Stimulated activated naive CD8-positive, alpha-beta T cell treated with anti-CD3 and anti-CD28 coated beads, Interleukin-15, amount 100 ng/mL, for 72 hours (primary cell): ENCODE measurements around the gene MUC6.

Experiments used
- ATAC-seq: fragments of 150-1000 bp; cut with Tn5 transposase; 2 replicates; pipeline ENCODE4 v1.10.0; 2021; ENCODE audit warnings: mild to moderate bottlenecking, moderate library complexity
- DNase-seq, 2 donors: peaks; one replicate each; pipeline ENCODE4 v3.0.0; 2021 to 2022
- H3K27ac Mint-ChIP-seq, 2 donors: one replicate each; pipeline ENCODE4 v1.8.0; 2022; ENCODE audit warnings: mild to moderate bottlenecking in 2 of 2, mixed read lengths in 2 of 2, moderate library complexity in 2 of 2
- H3K27me3 Mint-ChIP-seq: one replicate; pipeline ENCODE4 v1.8.0; 2022; ENCODE audit warnings: mixed read lengths
- H3K4me1 Mint-ChIP-seq: one replicate; pipeline ENCODE4 v1.8.0; 2022; ENCODE audit warnings: mild to moderate bottlenecking, mixed read lengths
- H3K4me3 Mint-ChIP-seq, 2 donors: one replicate each; pipeline ENCODE4 v1.8.0; 2022; ENCODE audit warnings: mild to moderate bottlenecking in 2 of 2, mixed read lengths in 2 of 2, moderate library complexity in 1 of 2
- H3K9me3 Mint-ChIP-seq, 2 donors: one replicate each; pipeline ENCODE4 v1.8.0; 2022; ENCODE audit warnings: mixed read lengths in 2 of 2

MUC6 gene

DNA sequence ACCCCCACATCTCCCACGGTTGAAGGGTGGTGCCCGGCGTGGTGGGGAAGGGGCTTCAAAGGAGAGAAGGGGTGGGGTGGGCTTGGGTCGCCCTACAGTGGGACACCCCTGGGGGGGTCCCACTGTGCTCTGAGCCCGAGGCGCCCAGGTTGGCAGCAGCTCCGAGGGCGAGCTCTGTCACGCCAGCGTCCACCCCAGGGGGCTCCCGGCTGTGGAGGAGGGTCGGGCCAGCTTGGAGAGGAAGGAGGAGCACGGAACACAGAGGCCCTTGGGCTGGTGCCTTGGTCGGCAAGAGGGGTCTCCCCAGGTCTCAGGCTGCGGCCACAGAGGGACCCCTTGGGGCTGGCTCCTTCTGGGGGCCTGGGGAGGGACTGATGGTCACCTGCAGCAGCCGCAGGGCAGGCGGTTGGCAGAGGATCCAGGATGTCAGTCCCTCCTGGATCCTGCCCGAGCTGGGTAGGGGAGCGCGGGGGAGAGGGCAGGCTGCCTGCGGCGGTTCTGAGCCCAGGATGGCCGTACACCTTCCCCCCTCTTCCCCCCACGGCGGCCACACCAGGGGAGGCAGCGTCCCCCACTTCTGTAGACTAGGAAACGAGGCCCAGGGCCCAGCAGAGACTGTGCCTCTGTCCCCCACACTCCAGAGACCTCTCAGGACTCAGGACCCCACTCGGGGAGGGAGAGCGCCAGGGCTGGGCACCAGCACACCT is 788 bp downstream of the MUC6 start:
- no peaks in the 10 kb centered on the region for H3K4me1 Mint-ChIP-seq
- H3K27ac Mint-ChIP-seq: no peak overlapping the region
- no peak for DNase-seq
- H3K27me3 Mint-ChIP-seq: no peaks in the 10 kb centered on the region
- peaks cover 0 to 7% of the 10 kb centered on the region in 2 donors for H3K9me3 Mint-ChIP-seq
- peak; percentile 18 for ATAC-seq
- no peak overlapping the region for H3K4me3 Mint-ChIP-seq

DNA sequence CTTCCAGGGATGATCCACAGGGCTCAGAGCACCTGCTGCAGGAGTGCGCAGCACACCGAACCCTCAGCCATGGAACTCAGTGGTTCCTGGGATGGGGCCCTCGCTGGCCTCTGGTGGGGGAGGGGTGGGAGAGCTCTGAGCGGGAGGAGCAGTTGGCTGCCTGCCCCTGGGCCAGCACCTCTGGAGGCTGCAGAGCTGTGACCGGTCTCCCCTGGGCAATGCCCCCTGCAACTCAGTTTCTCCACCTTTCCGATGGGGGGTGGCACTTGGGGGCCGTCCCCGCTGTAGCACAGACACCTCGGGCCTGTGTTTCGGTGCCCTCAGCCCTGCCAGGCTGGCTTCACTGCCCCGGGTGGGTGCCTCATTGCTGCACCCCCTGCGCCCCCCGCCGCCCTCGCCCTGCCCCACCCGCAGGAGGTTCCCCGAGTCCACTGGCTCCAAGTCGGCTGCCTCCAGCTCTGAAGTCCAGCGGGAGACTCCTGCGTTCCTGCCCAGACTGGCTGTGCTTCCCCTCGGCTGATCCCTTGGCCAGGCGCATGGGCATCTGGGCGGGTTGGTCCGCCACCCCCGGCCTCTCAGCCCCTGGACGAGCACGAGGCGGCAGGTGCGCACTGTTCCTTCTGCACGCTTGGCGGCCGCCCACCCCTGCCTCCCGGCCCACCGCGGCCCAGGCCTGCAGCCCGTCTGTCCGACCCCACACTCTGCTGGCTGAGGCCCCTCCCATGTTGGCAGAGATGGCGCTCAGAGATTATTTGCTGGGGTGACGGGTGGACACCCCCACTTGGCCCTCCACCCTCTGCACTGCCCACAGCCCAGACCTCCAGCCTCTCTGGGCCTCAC is 1.8 kb downstream of the MUC6 start:
- H3K4me1 Mint-ChIP-seq: no peaks in the 10 kb centered on the region
- peaks cover 0 to 7% of the 10 kb centered on the region in 2 donors for H3K9me3 Mint-ChIP-seq
- peak overlapping the region in 1 of 2 donors; percentile 5 for H3K27ac Mint-ChIP-seq
- no peaks in the 10 kb centered on the region for H3K27me3 Mint-ChIP-seq
- H3K4me3 Mint-ChIP-seq: no peak overlapping the region
- no peak for DNase-seq
- peak; percentile 2 for ATAC-seq

DNA sequence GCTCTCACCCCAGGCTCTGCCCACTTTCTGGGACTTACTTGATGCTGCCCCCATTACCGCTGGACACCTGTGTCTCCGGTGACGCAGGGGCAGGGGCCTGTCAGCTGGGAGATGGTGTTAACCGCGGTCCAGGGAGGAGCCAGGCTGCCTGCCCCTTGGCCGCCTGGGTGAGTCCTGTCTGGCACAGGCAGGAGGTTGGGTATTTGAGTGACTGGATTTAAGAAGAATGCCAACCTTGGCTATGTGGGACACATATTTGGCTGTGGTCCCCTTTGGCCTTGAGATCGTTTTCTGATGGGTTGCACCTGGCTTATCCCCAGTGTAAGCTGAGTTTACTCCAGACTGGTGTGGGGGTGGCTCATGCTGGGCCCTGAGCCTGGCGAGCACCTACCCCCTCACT is 2.5 kb downstream of the MUC6 start:
- no peak for DNase-seq
- H3K27ac Mint-ChIP-seq: peak overlapping the region in 1 of 2 donors; percentile 5
- peaks cover 0 to 7% of the 10 kb centered on the region in 2 donors for H3K9me3 Mint-ChIP-seq
- H3K4me3 Mint-ChIP-seq: no peak overlapping the region
- ATAC-seq: no peak
- no peaks in the 10 kb centered on the region for H3K4me1 Mint-ChIP-seq
- H3K27me3 Mint-ChIP-seq: no peaks in the 10 kb centered on the region

DNA sequence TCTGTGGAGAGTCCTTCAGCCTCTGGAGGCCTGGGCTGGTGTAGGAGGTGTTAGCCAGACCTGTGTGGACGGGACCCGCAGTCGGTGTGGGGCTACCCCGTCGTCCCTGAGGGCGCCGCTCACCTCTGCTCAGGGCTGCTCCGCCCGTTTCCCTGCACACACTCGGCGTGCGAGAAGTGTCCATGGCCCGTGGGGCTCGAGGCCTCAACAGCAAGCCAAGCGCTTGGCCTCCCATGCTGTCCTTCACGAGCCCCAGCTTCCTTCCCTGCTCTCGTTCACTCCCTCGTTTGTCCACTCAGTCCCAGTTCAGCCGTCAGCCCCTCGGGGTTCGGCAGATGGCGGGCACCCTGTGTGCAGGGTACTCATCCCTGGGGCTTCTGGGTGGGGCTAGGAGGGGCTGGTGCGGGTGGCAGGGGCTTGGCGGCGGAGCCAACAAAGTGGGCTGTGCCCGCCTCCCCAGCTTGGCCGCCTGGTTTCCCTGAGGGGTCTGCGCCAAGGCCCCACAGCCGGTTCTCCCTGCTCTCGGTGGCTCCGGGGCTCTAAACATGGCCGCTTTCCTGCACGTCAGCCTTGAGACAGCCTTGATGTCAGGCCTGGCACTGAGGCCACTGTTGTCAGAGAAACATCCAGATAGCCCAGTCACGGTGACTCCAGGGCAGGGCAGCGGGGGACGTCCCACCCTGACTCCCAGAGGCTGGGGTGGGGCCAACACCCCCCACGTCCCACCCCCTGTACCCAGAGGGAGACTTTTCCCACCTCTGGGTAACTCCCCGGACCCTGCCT is 3.3 kb downstream of the MUC6 start:
- Mint-ChIP-seq H3K4me1 (no peaks in the 10 kb centered on the region), H3K4me3 (no peak overlapping the region)
- ATAC-seq: no peak

DNA sequence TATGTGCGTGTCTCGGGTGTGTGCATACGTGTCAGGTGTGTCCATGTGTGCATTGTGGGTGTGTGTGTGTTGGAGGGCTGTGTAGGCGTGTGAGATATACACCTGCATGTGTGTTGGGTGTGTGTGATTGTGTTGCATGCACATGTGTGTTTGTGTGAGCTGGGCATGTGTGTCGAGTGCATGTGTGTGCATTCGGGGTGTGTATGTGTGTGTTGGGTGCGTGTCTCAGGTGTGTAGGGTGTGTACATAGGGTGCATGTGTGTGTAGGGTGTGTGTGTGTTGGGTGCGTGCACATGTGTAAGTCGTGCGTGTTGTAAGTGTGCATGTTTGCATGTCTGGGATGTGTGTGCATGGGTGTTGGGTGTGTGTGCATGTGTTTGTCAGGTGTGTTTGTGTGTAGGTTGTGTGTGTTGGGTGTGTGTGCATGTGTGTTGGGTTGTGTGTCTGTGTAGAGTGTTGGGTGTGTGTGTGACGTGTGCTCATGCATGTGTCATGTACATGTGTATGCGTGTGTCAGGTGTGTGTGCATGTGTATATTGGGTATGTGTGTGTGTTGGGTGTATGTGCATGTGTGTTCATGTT is 4.1 kb downstream of the MUC6 start:
- peaks cover 0 to 7% of the 10 kb centered on the region in 2 donors for H3K9me3 Mint-ChIP-seq
- H3K27ac Mint-ChIP-seq: no peak overlapping the region
- no peak for DNase-seq

More for the DNA sequence above, 3.3 kb downstream of the MUC6 start:
- H3K27ac Mint-ChIP-seq: no peak overlapping the region
- no peaks in the 10 kb centered on the region for H3K27me3 Mint-ChIP-seq
- DNase-seq: no peak
- H3K9me3 Mint-ChIP-seq: peaks cover 0 to 7% of the 10 kb centered on the region in 2 donors

GRCh38 chr11:1031121-1031899 is 5.2 kb downstream of the MUC6 start:
- no peak for DNase-seq
- H3K4me1 Mint-ChIP-seq: no peaks in the 10 kb centered on the region
- no peak for ATAC-seq
- no peak overlapping the region for H3K4me3 Mint-ChIP-seq
- H3K27ac Mint-ChIP-seq: peak overlapping the region in 1 of 2 donors; percentile 19
- no peaks in the 10 kb centered on the region for H3K27me3 Mint-ChIP-seq
- H3K9me3 Mint-ChIP-seq: peaks cover 0 to 7% of the 10 kb centered on the region in 2 donors

More for the DNA sequence above, 4.1 kb downstream of the MUC6 start:
- H3K27me3 Mint-ChIP-seq: no peaks in the 10 kb centered on the region
- no peak overlapping the region for H3K4me3 Mint-ChIP-seq
- no peak for ATAC-seq
- H3K4me1 Mint-ChIP-seq: no peaks in the 10 kb centered on the region

DNA sequence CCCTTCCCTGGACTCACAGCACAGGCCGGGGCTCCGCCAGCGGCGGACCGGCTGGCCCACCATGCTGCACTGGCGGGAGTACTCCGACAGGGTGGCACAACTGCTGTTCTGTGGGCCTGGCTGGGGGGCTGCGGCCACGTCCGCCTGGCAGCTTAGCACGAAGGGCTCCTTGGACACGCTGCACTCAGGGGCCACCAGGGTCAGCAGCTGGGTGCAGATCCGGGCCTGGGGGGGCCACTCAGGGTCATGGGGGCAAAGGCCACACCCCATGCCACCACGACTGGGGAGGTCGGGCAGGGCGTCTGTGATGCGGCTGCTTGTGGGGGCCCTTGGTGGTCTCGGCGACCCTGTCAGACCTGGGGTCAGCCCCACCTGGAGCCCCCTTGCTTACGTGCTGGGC is 6.0 kb downstream of the MUC6 start:
- Mint-ChIP-seq H3K9me3 (peaks cover 0 to 7% of the 10 kb centered on the region in 2 donors), H3K4me1 (no peaks in the 10 kb centered on the region), H3K27me3 (no peaks in the 10 kb centered on the region), H3K4me3 (no peak overlapping the region), H3K27ac (no peak overlapping the region)
- DNase-seq (no peak), ATAC-seq (no peak)

DNA sequence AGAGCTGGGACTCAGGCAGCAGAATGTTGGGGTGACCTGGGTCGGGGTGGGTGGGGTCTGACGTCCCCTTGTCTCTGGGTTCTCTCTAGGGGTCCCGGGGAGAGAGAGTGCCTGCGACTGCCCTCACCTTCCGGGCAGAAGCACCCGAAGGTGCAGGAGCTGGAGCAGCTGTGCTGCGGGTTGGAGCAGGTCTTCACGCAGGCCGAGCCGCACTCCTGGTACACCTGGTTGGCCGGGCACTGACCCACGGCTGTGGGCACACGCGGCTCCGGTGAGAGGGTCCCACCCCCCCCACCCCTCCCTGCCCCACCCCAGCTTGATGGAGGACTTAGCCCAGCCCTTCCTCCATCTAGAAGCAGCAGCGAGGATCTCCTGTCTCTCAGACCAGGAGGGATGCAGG is 6.4 kb downstream of the MUC6 start:
- no peaks in the 10 kb centered on the region for H3K27me3 Mint-ChIP-seq
- no peak overlapping the region for H3K4me3 Mint-ChIP-seq
- ATAC-seq (no peak), DNase-seq (no peak)
- no peak overlapping the region for H3K27ac Mint-ChIP-seq
- peaks cover 0 to 7% of the 10 kb centered on the region in 2 donors for H3K9me3 Mint-ChIP-seq
- no peaks in the 10 kb centered on the region for H3K4me1 Mint-ChIP-seq

GRCh38 chr11:1029654-1030053 is 6.9 kb downstream of the MUC6 start:
- peaks cover 0 to 7% of the 10 kb centered on the region in 2 donors for H3K9me3 Mint-ChIP-seq
- no peaks in the 10 kb centered on the region for H3K4me1 Mint-ChIP-seq
- ATAC-seq (peak; percentile 2), DNase-seq (no peak)
- no peak overlapping the region for H3K27ac Mint-ChIP-seq
- no peaks in the 10 kb centered on the region for H3K27me3 Mint-ChIP-seq
- no peak overlapping the region for H3K4me3 Mint-ChIP-seq

- Mint-ChIP-seq H3K27ac (peak overlapping the region in 1 of 2 donors; percentile 51), H3K4me3 (no peak overlapping the region), H3K4me1 (no peaks in the 10 kb centered on the region), H3K9me3 (peaks cover 0 to 7% of the 10 kb centered on the region in 2 donors), H3K27me3 (no peaks in the 10 kb centered on the region)
- DNase-seq (no peak), ATAC-seq (peak; percentile 19)
These were observed 7.5 kb downstream of the MUC6 start for GRCh38 chr11:1029051-1029450.

GRCh38 chr11:1028616-1029015 is 7.9 kb downstream of the MUC6 start:
- peaks cover 0 to 7% of the 10 kb centered on the region in 2 donors for H3K9me3 Mint-ChIP-seq
- no peaks in the 10 kb centered on the region for H3K4me1 Mint-ChIP-seq
- DNase-seq (no peak), ATAC-seq (no peak)
- H3K27me3 Mint-ChIP-seq: no peaks in the 10 kb centered on the region
- peak overlapping the region in 1 of 2 donors; percentile 51 for H3K27ac Mint-ChIP-seq
- no peak overlapping the region for H3K4me3 Mint-ChIP-seq

GRCh38 chr11:1028291-1028540 is 8.3 kb downstream of the MUC6 start:
- H3K27me3 Mint-ChIP-seq: no peaks in the 10 kb centered on the region
- DNase-seq (no peak), ATAC-seq (no peak)
- peak overlapping the region in 1 of 2 donors; percentile 20 for H3K27ac Mint-ChIP-seq
- H3K4me1 Mint-ChIP-seq: no peaks in the 10 kb centered on the region
- no peak overlapping the region for H3K4me3 Mint-ChIP-seq
- H3K9me3 Mint-ChIP-seq: peaks cover 0 to 7% of the 10 kb centered on the region in 2 donors

DNA sequence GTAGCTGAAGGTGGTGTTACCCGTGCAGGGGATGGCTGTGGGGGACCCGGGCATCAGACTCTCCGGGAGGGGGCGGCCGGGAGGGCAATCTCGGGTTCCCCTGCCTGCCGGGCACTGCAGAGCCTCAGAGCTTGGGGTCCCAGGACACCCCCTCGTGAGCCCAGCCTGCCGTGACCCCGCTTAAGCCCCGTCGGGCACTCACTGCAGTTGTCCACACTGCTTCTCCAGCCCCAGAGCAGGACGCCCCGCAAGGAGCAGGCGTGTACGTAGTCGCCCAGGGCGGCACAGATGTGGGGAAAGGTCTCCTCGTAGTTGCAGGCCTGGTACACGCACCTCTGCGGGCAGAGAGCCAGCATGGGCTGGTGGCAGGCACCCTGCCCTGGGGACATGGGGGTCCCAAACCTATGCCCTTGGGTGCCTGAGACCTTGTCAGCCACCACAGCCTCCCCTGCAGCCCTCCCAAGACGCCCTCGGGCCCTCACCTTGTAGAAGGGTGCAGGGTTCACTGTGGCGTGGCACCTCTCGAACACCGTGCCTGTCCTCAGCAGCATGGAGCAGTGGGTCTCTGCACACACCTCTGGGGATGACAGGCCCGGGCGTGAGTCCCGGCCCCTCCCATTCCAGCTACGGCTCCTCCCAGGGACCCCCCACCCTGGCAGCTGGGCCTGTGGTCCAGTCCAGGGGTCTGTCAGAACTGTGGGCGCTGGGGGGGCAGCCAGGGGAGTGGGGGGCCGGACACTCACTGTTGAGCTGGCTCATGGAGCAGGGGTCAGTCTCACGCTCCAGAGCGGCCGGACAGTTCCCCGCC is 8.8 kb downstream of the MUC6 start:
- ATAC-seq (no peak), DNase-seq (no peak)
- H3K27ac Mint-ChIP-seq: no peak overlapping the region
- no peak overlapping the region for H3K4me3 Mint-ChIP-seq
- peaks cover 0 to 7% of the 10 kb centered on the region in 2 donors for H3K9me3 Mint-ChIP-seq
- no peaks in the 10 kb centered on the region for H3K4me1 Mint-ChIP-seq
- no peaks in the 10 kb centered on the region for H3K27me3 Mint-ChIP-seq
